Measurements from ENCODE around the gene DHRS1.
"Not testable (repeated sequence)": the region's sequence is repeated elsewhere in the genome, so short reads cannot be mapped to it uniquely, and the experiment has no call there.

The DHRS1 gene

GRCh38 chr14:24299255-24300191, at the start of gene DHRS1, which contains the start of gene NOP9:
TSS of gene DHRS1 (minus strand) at chr14:24299780. CDS start at chr14:24299106, 674 bp downstream.
TSS of gene NOP9 (plus strand) at chr14:24299850. CDS start at chr14:24299955, 105 bp downstream.
- peak; percentile 95 for DNase-seq

DNA sequence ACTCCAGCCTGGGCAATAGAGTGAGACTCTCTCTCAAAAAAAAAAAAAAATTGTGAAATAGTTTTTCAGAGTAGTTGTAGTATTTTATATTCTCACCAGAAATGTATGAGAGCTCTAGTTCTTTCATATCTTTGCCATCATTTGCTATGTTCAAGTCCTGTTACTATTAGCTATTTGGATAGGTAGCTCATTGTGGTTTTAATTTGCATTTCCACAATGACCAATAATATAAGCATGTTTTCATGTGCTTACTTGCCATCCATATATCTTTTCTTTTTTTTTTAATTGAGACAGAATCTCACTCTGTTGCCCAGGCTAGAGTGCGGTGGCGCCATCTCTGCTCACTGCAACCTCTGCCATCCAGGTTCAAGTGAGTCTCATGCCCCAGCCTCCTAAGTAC, 48.6 kb upstream of the DHRS1 start:
- no peak for DNase-seq

DNA sequence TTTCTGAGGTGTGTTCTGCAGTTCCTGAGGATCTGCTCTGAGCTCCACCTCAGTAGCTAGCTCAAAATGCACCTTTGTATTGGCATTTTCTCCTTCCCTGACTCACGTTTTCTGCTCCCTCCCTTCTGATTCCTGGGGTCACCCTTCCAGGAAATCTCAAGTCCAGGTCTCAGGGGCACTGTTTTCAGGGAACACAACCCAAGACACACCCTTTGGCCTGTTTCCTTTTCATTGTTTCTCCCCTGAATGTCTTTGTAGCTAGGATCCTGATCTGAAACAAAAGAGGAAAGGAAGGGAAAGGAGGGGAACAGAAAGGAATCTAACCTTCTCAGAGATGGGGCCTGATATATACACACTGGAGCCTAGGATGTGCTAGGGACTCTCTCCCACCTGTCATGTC, 47.6 kb upstream of the DHRS1 start:
- DNase-seq = no peak

- no peak for DNase-seq
Observed at GRCh38 chr14:24343795-24344660, 44.4 kb upstream of the DHRS1 start.

GRCh38 chr14:24342889-24343288, 43.3 kb upstream of the DHRS1 start:
- no peak for DNase-seq

DNA sequence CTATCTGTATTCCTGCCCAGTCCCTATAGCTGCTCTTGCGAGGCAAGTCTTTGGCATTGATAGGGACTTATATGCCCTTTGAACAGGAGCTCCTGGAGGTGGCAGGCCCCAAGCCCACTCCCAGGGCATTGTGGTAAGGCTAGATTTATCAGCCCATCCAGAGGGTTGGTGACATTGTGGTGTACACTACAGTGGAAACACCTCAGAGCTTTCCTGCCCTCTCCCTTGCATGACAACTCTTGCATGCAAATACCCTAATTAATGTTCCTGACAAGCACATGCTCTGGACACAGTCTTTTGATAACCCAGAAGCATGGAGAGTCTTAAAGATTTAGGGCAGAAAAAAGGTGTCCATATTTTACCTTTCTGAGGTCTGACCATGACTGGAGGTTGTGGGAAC, 41.0 kb upstream of the DHRS1 start:
- DNase-seq = no peak

- DNase-seq = peak; percentile 68
Observed at GRCh38 chr14:24339284-24340151, 39.9 kb upstream of the DHRS1 start, which contains the start of gene RIPK3. TSS of gene RIPK3 (minus strand) at chr14:24339991. CDS start at chr14:24339826, 165 bp downstream.

- no peak for DNase-seq
Observed at GRCh38 chr14:24338843-24339242, 39.3 kb upstream of the DHRS1 start.

DNA sequence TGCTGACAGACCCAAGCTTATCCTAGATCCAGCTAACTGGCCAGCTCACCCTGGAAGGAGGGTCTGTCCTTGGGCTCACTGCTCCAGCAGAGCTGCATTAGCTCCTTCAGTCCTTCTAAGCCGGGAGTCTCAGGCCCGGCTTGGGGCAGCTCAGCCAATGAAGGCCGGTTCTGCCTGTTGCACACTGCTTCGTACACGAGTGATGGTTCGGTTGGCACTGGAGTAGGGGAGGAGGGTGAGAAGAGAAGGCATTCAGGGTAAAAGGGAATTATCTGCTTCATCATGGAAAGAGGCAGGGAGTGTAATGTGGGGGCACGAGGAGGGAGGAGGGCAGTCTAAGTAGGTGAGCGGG, 38.2 kb upstream of the DHRS1 start:
- DNase-seq = no peak

- DNase-seq = no peak
Observed at GRCh38 chr14:24337144-24337823, 37.7 kb upstream of the DHRS1 start.

GRCh38 chr14:24335461-24336171, 36.0 kb upstream of the DHRS1 start:
- DNase-seq = no peak

DNA sequence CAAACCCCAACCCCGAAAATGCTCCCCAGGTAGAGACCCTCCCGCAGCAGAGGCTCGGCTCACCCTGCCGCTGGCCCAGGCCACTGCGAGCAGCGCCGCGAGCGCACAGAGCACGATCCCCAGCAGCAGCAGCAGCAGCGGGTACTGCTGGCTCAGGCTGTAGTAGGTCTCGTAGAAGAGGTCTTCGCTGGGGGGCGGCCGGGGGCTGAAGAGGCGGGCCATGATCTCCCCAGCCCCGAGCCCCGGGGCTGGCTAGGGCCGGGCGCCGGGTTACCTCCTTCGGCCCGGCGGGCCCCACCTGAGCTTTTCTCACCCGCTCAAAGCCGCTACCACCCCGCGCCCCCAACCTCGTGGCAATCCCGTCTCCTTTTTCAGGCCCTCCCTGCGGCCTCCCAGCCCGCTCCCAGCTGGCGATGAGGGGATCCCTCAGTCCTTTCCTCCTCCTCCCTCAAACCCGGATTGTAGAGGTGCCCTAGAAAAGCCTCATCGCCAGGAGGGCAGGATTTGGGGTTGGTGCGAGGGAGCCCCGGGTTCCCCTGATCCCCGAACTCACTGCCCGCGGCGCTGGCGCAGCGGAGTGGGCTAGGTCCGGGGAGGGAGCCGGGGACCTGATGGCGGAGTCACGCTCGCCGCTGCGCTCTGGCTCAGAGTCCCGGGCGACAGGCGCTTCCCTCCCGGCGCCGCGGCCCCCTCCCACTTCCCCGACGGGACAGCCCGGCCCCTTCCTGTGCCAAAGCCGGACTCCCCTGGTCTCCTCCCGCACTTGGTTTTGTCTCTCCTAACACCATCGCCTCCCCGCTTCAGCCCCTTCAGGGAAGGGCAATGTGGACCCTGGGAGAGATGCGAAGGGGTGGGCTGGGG, 35.1 kb upstream of the DHRS1 start, which contains the start of gene ADCY4:
Gene ADCY4, minus strand, starts transcription at position 641 of the 861 bp plus-strand sequence. Its CDS starts 419 bp downstream, at position 222.
- DNase-seq = no peak

GRCh38 chr14:24332268-24332993, 32.9 kb upstream of the DHRS1 start:
- peak; percentile 81 for DNase-seq

DNA sequence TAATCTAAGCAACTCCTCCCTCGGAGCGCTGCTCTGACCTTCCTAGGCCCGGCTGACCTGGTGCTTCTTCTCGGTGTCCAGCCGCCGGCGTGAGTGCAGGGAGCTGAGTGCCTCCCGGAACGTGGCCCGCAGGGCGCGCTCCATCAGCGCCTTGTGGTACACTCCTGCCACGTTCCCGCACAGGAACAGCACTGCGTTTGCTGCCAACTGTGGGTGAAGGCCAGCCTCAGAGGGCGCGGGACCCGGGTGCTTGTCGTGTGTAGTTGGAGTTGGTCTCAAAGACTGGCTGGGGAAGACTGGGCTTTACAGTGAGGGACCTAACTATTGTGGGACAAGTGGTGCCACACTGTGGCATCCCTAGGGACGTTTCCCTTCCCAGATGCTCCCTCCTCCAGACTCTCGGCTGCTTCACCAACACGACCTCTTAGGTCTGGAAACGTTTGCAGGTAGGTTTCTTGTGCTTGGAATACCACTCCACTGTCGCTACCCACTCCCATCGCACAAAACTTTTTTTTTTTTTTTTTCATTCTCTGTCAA, 32.2 kb upstream of the DHRS1 start:
- DNase-seq = no peak

- no peak for DNase-seq
Observed at GRCh38 chr14:24330973-24331674, 31.5 kb upstream of the DHRS1 start.

- DNase-seq = peak; percentile 62
Observed at GRCh38 chr14:24329736-24330135, 30.2 kb upstream of the DHRS1 start.

- no peak for DNase-seq
Observed at GRCh38 chr14:24329073-24329663, 29.6 kb upstream of the DHRS1 start.

GRCh38 chr14:24327914-24328313, 28.3 kb upstream of the DHRS1 start:
- not testable (repeated sequence) for DNase-seq
